Measurements from ENCODE around the gene REXO2. TPM values are rescaled to one million over a fixed set of nuclear protein-coding genes. Genes with fewer than 3 reads are reported as not detected.

REXO2 gene
- total and polyA plus RNA-seq, 2 of the 13 experiments (the other 11 are each of a cell fraction or from before 2014, with no cell fraction given): 95.6 to 104 TPM

- no peak for TF ChIP-seq ZUFSP (CRISPR knock-in tag; IDR thresholded peaks at IDR 0.05; ENCODE audit: borderline replicate concordance)
- TF ChIP-seq CBX1 (IDR thresholded peaks at IDR 0.05; ENCODE audit: low read depth): peak; percentile 8
- TF ChIP-seq ZNF253 (CRISPR knock-in tag; IDR thresholded peaks at IDR 0.05; ENCODE audit: borderline replicate concordance): 0 out of 2 replicates have a peak, but pooled peaks have one; percentile 33
- no peak for TF ChIP-seq ZNF337 (CRISPR knock-in tag; IDR thresholded peaks at IDR 0.05; ENCODE audit: borderline replicate concordance, low read depth)
- peak; percentile 2; the same call in 1 of the 2 replicates for TF ChIP-seq SIX4 (CRISPR knock-in tag; IDR thresholded peaks at IDR 0.05)
- TF ChIP-seq ZBTB40 (IDR thresholded peaks at IDR 0.05): no peak
- TF ChIP-seq ZBTB40 (CRISPR knock-in tag; IDR thresholded peaks at IDR 0.05): peak; percentile 69; the same call in 1 of the 2 replicates
- TF ChIP-seq HOXA5 (CRISPR knock-in tag; IDR thresholded peaks at IDR 0.05): peak; percentile 2; the same call in 1 of the 2 replicates
These were observed 39.6 kb upstream of the REXO2 start (continued) for GRCh38 chr11:114399490-114400215.

All from HepG2 (cell line).